AG04450 (cell line): ENCODE measurements around the gene ZPBP. TPM values are rescaled to one million over a fixed set of nuclear protein-coding genes. Genes with fewer than 3 reads are reported as not detected.

Experiments used
- CTCF ChIA-PET: fragments of 300-600, 350-600 bp; formaldehyde crosslinking; extraction: SDS; loops from one replicate; lab custom pipeline; 2022; ENCODE audit warnings: antibody characterized with exemption, inconsistent platforms; lab: Charles Lee
- POLR2A ChIA-PET: fragments of 350-600 bp; formaldehyde crosslinking; extraction: SDS; loops from one replicate; lab custom pipeline; 2021; ENCODE audit warnings: antibody characterized with exemption, inconsistent platforms; lab: Yijun Ruan, JAX
- DNase-seq: peaks from one replicate; pipeline ENCODE4 v3.0.0-alpha.2; 2011; ENCODE audit warnings: low read depth, low spot score
- H3K27ac ChIP-seq: one replicate; pipeline ENCODE4 v1.5.1; 2012; ENCODE audit warnings: low read depth, low read length, control low read depth
- H3K27me3 ChIP-seq: one replicate; pipeline ENCODE4 v1.6.0; 2012; ENCODE audit warnings: low read length; ENCODE audit not compliant: control insufficient read depth, insufficient read depth
- H3K4me3 ChIP-seq: 2 replicates; pipeline ENCODE4 v1.5.1; 2011; ENCODE audit warnings: mild to moderate bottlenecking, low read depth, low read length, control low read depth
- H3K9me3 ChIP-seq: 2 replicates; pipeline ENCODE4 v1.5.1; 2012; ENCODE audit warnings: low read length; ENCODE audit not compliant: control insufficient read depth, insufficient read depth
- CTCF ChIP-seq: IDR thresholded peaks from 2 replicates; pipeline ENCODE4 v1.5.1; 2011; ENCODE audit warnings: low read depth, low read length, control low read depth, inconsistent platforms
- polyA plus RNA-seq: library from polyadenylated mRNA; depleted of rRNA; stranded (reverse); fragments of >200 nt; gene quantifications from 2 replicates; pipeline ENCODE4 v1.2.3, GENCODE V29; 2011

Gene ZPBP
- polyA plus RNA-seq, 1 experiment, result not detected

- no peak overlapping the region for H3K27ac ChIP-seq
- no peak overlapping the region for H3K4me3 ChIP-seq
- DNase-seq, result no peak
- POLR2A ChIA-PET, result no interaction called here
- no peak for TF ChIP-seq CTCF
- H3K27me3 ChIP-seq, result no peaks in the 10 kb centered on the region
- H3K9me3 ChIP-seq, result peaks cover 14% of the 10 kb centered on the region
- CTCF ChIA-PET, result no interaction called here
These were observed 161.4 kb downstream of the ZPBP start for GRCh38 chr7:49931627-49932026.

- no peak for DNase-seq
- peaks cover 23% of the 10 kb centered on the region for H3K9me3 ChIP-seq
- ChIA-PET CTCF (no interaction called here), POLR2A (no interaction called here)
- no peak overlapping the region for H3K27ac ChIP-seq
- TF ChIP-seq CTCF, result no peak
- H3K27me3 ChIP-seq, result no peaks in the 10 kb centered on the region
- no peak overlapping the region for H3K4me3 ChIP-seq
These were observed 164.3 kb downstream of the ZPBP start for GRCh38 chr7:49928787-49929186.

GRCh38 chr7:49927631-49928030 is 165.4 kb downstream of the ZPBP start:
- TF ChIP-seq CTCF, result no peak
- peaks cover 23% of the 10 kb centered on the region for H3K9me3 ChIP-seq
- no peak overlapping the region for H3K27ac ChIP-seq
- POLR2A ChIA-PET, result interaction anchor here (0.6 kb wide), 1 partner anchor 13 kb away, joined by 3 read pairs; no protein-coding TSS in a partner anchor
- DNase-seq, result no peak
- no peak overlapping the region for H3K4me3 ChIP-seq
- CTCF ChIA-PET, result no interaction called here
- H3K27me3 ChIP-seq, result no peaks in the 10 kb centered on the region

- DNase-seq, result no peak
- Histone ChIP-seq H3K9me3 (peaks cover 19% of the 10 kb centered on the region), H3K27ac (no peak overlapping the region), H3K4me3 (no peak overlapping the region), H3K27me3 (no peaks in the 10 kb centered on the region)
- ChIA-PET POLR2A (no interaction called here), CTCF (no interaction called here)
- no peak for TF ChIP-seq CTCF
These were observed 166.3 kb downstream of the ZPBP start for GRCh38 chr7:49926720-49927119.

GRCh38 chr7:49911909-49912308 is 181.1 kb downstream of the ZPBP start:
- TF ChIP-seq CTCF, result no peak
- Histone ChIP-seq H3K27ac (no peak overlapping the region), H3K27me3 (no peaks in the 10 kb centered on the region), H3K4me3 (no peak overlapping the region), H3K9me3 (peaks cover 7% of the 10 kb centered on the region; the same call in 1 of the 2 replicates)
- DNase-seq, result no peak
- ChIA-PET CTCF (no interaction called here), POLR2A (no interaction called here)
